Right cardiac atrium (tissue), 5 donors: ENCODE measurements around the gene ATG7. TPM values are rescaled to one million over a fixed set of nuclear protein-coding genes. Genes with fewer than 3 reads are reported as not detected.

Experiments used
- ATAC-seq, 2 donors: fragments of 200-7000 bp; cut with Tn5 transposase; one replicate each; pipeline versions ENCODE4 v1.8.0 to v1.9.1; 2020; ENCODE audit warnings: moderate library complexity in 2 of 2, mild to moderate bottlenecking in 1 of 2
- DNase-seq, 3 donors: peaks; one replicate each; pipeline ENCODE4 v3.0.0-alpha.2; 2020
- H3K27ac ChIP-seq: one replicate; pipeline ENCODE4 v1.5.1; 2013; ENCODE audit warnings: mild to moderate bottlenecking, low read length, control low read depth, moderate library complexity
- H3K27me3 ChIP-seq: one replicate; pipeline ENCODE4 v1.6.1; 2013; ENCODE audit not compliant: control insufficient read depth, insufficient read depth
- H3K4me1 ChIP-seq: one replicate; pipeline ENCODE4 v1.6.1; 2013; ENCODE audit warnings: low read length; ENCODE audit not compliant: control insufficient read depth, insufficient read depth
- H3K4me3 ChIP-seq: one replicate; pipeline ENCODE4 v1.5.1; 2013; ENCODE audit warnings: low read length, control low read depth
- H3K9me3 ChIP-seq: one replicate; pipeline ENCODE4 v1.6.1; 2013; ENCODE audit warnings: low read length; ENCODE audit not compliant: control insufficient read depth
- WGBS: extraction: QIAGEN DNeasy Blood & Tissue Kit; methylation state at CpG from one replicate; pipeline ENCODE4 v1.1.7; 2013; 5-methylcytosine and 5-hydroxymethylcytosine counted together
- intact Hi-C, 4 donors: fragments of 100-400 bp; cut with DNase I; formaldehyde crosslinking; loops; one replicate each; pipeline versions ENCODE4 v1.11.0 to v1.14.0; 2022 to 2023
- polyA plus RNA-seq: library from polyadenylated mRNA; stranded (reverse); fragments of 200-250 nt; gene quantifications from one replicate; pipeline ENCODE4 v1.2.3, GENCODE V29; 2013
- total RNA-seq, 4 donors: library from RNA; stranded (reverse); fragmentation: NEBNext Ultra II Directional; extraction: Animal tissue kit (Norgen Biotek cat#: 25700); gene quantifications; one replicate each; pipeline ENCODE4 v1.2.1, GENCODE V29; 2021
- donor health status: healthy with polysubstance abuse.
- donor health status: DM: no; HTN: yes; CAD: no.
- donor health status: DM: no; HTN: no; CAD: no.
- donor health status: DM: no; HTN: yes; CAD: no; lungs with severe emphysema.
- donor health status: DM: yes; HTN: yes; CAD: no.

The ATG7 gene
- total and polyA plus RNA-seq, 5 donors: 5.9 to 22.3 (median 19.6) TPM

GRCh38 chr3:11238880-11239279 lies 33.3 kb upstream of the ATG7 start:
- Histone ChIP-seq H3K4me1 (no peaks in the 10 kb centered on the region), H3K4me3 (no peak overlapping the region), H3K27ac (no peak overlapping the region), H3K27me3 (no peaks in the 10 kb centered on the region), H3K9me3 (no peaks in the 10 kb centered on the region)
- ATAC-seq (no peak), DNase-seq (no peak)
- intact Hi-C loops: loop anchor here in 2 of 4 donors (5.0 kb wide), 1 partner anchor 98 kb away; no protein-coding TSS in a partner anchor
- WGBS: 83% methylated on average over 1 of the region's 1 CpG

GRCh38 chr3:11239796-11240195 lies 32.4 kb upstream of the ATG7 start:
- Histone ChIP-seq H3K27ac (no peak overlapping the region), H3K4me3 (no peak overlapping the region), H3K27me3 (no peaks in the 10 kb centered on the region), H3K9me3 (no peaks in the 10 kb centered on the region), H3K4me1 (no peaks in the 10 kb centered on the region)
- WGBS: 72% methylated on average over 1 of the region's 1 CpG
- no peak for ATAC-seq
- intact Hi-C loops: loop anchor here in 2 of 4 donors (5.0 kb wide), 1 partner anchor 98 kb away; no protein-coding TSS in a partner anchor
- DNase-seq: no peak

- Histone ChIP-seq H3K27me3 (no peaks in the 10 kb centered on the region), H3K9me3 (no peaks in the 10 kb centered on the region), H3K4me1 (no peaks in the 10 kb centered on the region), H3K4me3 (no peak overlapping the region), H3K27ac (no peak overlapping the region)
- DNase-seq: no peak
- intact Hi-C loops: no loop called here
- no peak for ATAC-seq
- WGBS: 96% methylated on average over 1 of the region's 1 CpG
Measured at GRCh38 chr3:11240496-11240895, 31.7 kb upstream of the ATG7 start.

GRCh38 chr3:11244121-11244677 lies 28.0 kb upstream of the ATG7 start:
- Histone ChIP-seq H3K27ac (no peak overlapping the region), H3K4me1 (no peaks in the 10 kb centered on the region), H3K4me3 (no peak overlapping the region), H3K27me3 (no peaks in the 10 kb centered on the region), H3K9me3 (no peaks in the 10 kb centered on the region)
- WGBS: 65% methylated on average over 1 of the region's 1 CpG
- intact Hi-C loops: no loop called here
- ATAC-seq (no peak), DNase-seq (no peak)

GRCh38 chr3:11245276-11245675 lies 26.9 kb upstream of the ATG7 start:
- Histone ChIP-seq H3K4me1 (no peaks in the 10 kb centered on the region), H3K9me3 (no peaks in the 10 kb centered on the region), H3K27ac (no peak overlapping the region), H3K4me3 (no peak overlapping the region), H3K27me3 (no peaks in the 10 kb centered on the region)
- no peak for DNase-seq
- WGBS: 81% methylated on average over 8 of the region's 8 CpGs
- ATAC-seq: no peak
- intact Hi-C loops: no loop called here

GRCh38 chr3:11245827-11246662 lies 26.2 kb upstream of the ATG7 start:
- no peaks in the 10 kb centered on the region for H3K9me3 ChIP-seq
- H3K27me3 ChIP-seq: no peaks in the 10 kb centered on the region
- ATAC-seq (no peak), DNase-seq (no peak)
- no peaks in the 10 kb centered on the region for H3K4me1 ChIP-seq
- WGBS: 88% methylated on average over 6 of the region's 6 CpGs
- no peak overlapping the region for H3K4me3 ChIP-seq
- intact Hi-C loops: no loop called here
- no peak overlapping the region for H3K27ac ChIP-seq

- intact Hi-C loops: no loop called here
- no peak for ATAC-seq
- WGBS: 94% methylated on average over 2 of the region's 2 CpGs
Measured at GRCh38 chr3:11246663-11246970, 25.6 kb upstream of the ATG7 start.

GRCh38 chr3:11247362-11247761 lies 24.8 kb upstream of the ATG7 start:
- H3K27me3 ChIP-seq: no peaks in the 10 kb centered on the region
- no peak overlapping the region for H3K4me3 ChIP-seq
- intact Hi-C loops: no loop called here
- H3K9me3 ChIP-seq: no peaks in the 10 kb centered on the region
- WGBS: 73% methylated on average over 8 of the region's 8 CpGs
- H3K27ac ChIP-seq: no peak overlapping the region
- H3K4me1 ChIP-seq: no peaks in the 10 kb centered on the region
- DNase-seq: no peak
- ATAC-seq: no peak

More at GRCh38 chr3:11246663-11246970, 25.6 kb upstream of the ATG7 start:
- DNase-seq: no peak
- H3K4me1 ChIP-seq: no peaks in the 10 kb centered on the region
- no peaks in the 10 kb centered on the region for H3K9me3 ChIP-seq
- no peak overlapping the region for H3K27ac ChIP-seq
- no peaks in the 10 kb centered on the region for H3K27me3 ChIP-seq
- H3K4me3 ChIP-seq: no peak overlapping the region

- no peak overlapping the region for H3K27ac ChIP-seq
- DNase-seq (no peak), ATAC-seq (no peak)
- H3K27me3 ChIP-seq: no peaks in the 10 kb centered on the region
- WGBS: 91% methylated on average over 6 of the region's 6 CpGs
- H3K4me1 ChIP-seq: no peaks in the 10 kb centered on the region
- H3K4me3 ChIP-seq: no peak overlapping the region
- intact Hi-C loops: no loop called here
- no peaks in the 10 kb centered on the region for H3K9me3 ChIP-seq
Measured at GRCh38 chr3:11248596-11248995, 23.6 kb upstream of the ATG7 start.

GRCh38 chr3:11250902-11251806 lies 21.0 kb upstream of the ATG7 start:
- Histone ChIP-seq H3K27me3 (no peaks in the 10 kb centered on the region), H3K4me3 (no peak overlapping the region), H3K4me1 (no peaks in the 10 kb centered on the region), H3K9me3 (no peaks in the 10 kb centered on the region), H3K27ac (no peak overlapping the region)
- intact Hi-C loops: no loop called here
- no peak for ATAC-seq
- WGBS: 78% methylated on average over 10 of the region's 10 CpGs
- DNase-seq: no peak

GRCh38 chr3:11251807-11252176 lies 20.4 kb upstream of the ATG7 start:
- intact Hi-C loops: no loop called here
- WGBS: 74% methylated on average over 6 of the region's 6 CpGs
- Histone ChIP-seq H3K27me3 (no peaks in the 10 kb centered on the region), H3K4me1 (no peaks in the 10 kb centered on the region), H3K9me3 (no peaks in the 10 kb centered on the region), H3K27ac (no peak overlapping the region), H3K4me3 (no peak overlapping the region)
- no peak for ATAC-seq
- no peak for DNase-seq
